Lung (tissue), 12 donors: Measurements from ENCODE around the gene ADAMTS17. TPM values are rescaled to one million over a fixed set of nuclear protein-coding genes. Genes with fewer than 3 reads are reported as not detected.
A peak's percentile ranks its signal among the peaks of the same experiment; 100 is the strongest.

ENCODE experiments used
- ATAC-seq: fragments of 200-7000 bp; cut with Tn5 transposase; one replicate; pipeline ENCODE4 v1.9.1; 2020; ENCODE audit warnings: moderate number of reproducible peaks; ENCODE audit not compliant: insufficient read depth, low FRiP score
- DNase-seq, 3 donors: peaks; one replicate each; pipeline ENCODE4 v3.0.0-alpha.2; 2013 to 2017
- H3K27ac ChIP-seq, 2 donors: one replicate each; pipeline ENCODE4 v1.5.1; 2013; ENCODE audit warnings: mild to moderate bottlenecking in 2 of 2, moderate library complexity in 2 of 2, control low read depth in 1 of 2, inconsistent platforms in 1 of 2, low read depth in 1 of 2, low read length in 1 of 2
- H3K27me3 ChIP-seq, 3 donors: one replicate each; pipeline ENCODE4 v1.5.1; 2013; ENCODE audit warnings: low read length in 2 of 3; ENCODE audit not compliant: control insufficient read depth in 3 of 3, insufficient read depth in 3 of 3
- H3K36me3 ChIP-seq, 4 donors: one replicate each; pipeline ENCODE4 v1.5.1; 2013; ENCODE audit warnings: low read length in 4 of 4, mild to moderate bottlenecking in 1 of 4, moderate library complexity in 1 of 4; ENCODE audit not compliant: control insufficient read depth in 4 of 4, insufficient read depth in 4 of 4
- H3K4me1 ChIP-seq, 5 donors: one replicate each; pipeline ENCODE4 v1.5.1; 2013; ENCODE audit warnings: low read length in 5 of 5, mild to moderate bottlenecking in 2 of 5, moderate library complexity in 1 of 5; ENCODE audit not compliant: control insufficient read depth in 5 of 5, insufficient read depth in 5 of 5
- H3K4me3 ChIP-seq: one replicate; pipeline ENCODE4 v1.5.1; 2013; ENCODE audit warnings: mild to moderate bottlenecking, control low read depth, moderate library complexity
- H3K9ac ChIP-seq, 2 donors: one replicate each; pipeline ENCODE4 v1.5.1; 2013; ENCODE audit warnings: low read length in 2 of 2, control low read depth in 1 of 2; ENCODE audit not compliant: insufficient read depth in 1 of 2
- H3K9me3 ChIP-seq, 4 donors: one replicate each; pipeline ENCODE4 v1.5.1; 2013; ENCODE audit warnings: low read length in 3 of 4, mild to moderate bottlenecking in 1 of 4, moderate library complexity in 1 of 4; ENCODE audit not compliant: control insufficient read depth in 4 of 4, insufficient read depth in 3 of 4
- CTCF ChIP-seq: IDR thresholded peaks from 2 replicates; pipeline ENCODE4 v1.5.1; 2012; ENCODE audit warnings: mild to moderate bottlenecking; ENCODE audit errors: control extremely low read depth, extremely low read depth
- WGBS, 2 donors: extraction: QIAGEN DNeasy Blood & Tissue Kit; methylation state at CpG; one replicate each; pipeline ENCODE4 v1.1.7; 2013; 5-methylcytosine and 5-hydroxymethylcytosine counted together
- polyA plus RNA-seq, 2 donors: library from polyadenylated mRNA; stranded (reverse); fragments of 200-250 nt; gene quantifications; one replicate each; pipeline ENCODE4 v1.2.1, GENCODE V29; 2013
- total RNA-seq, 2 donors: library from RNA; depleted of rRNA in 1 of 2; stranded (reverse); fragments of >200 nt in 1 of 2; gene quantifications; one replicate each; pipeline ENCODE4 v1.2.1, GENCODE V29; 2014 to 2021
- donor health status: control.
- donor health status: control.
- donor health status: Bipolar disorder and iron deficiency.
- donor health status: healthy.
- donor health status: DM: yes; HTN: yes; CAD: no.

The ADAMTS17 gene
- total and polyA plus RNA-seq, 4 donors = 0.47 to 6.6 (median 2.2) TPM

- Histone ChIP-seq H3K4me1 (peaks cover 0 to 27% (median 17%) of the 10 kb centered on the region in 5 donors), H3K27me3 (no peaks in the 10 kb centered on the region), H3K9ac (no peak overlapping the region), H3K4me3 (no peak overlapping the region), H3K9me3 (no peaks in the 10 kb centered on the region), H3K27ac (no peak overlapping the region), H3K36me3 (no peaks in the 10 kb centered on the region)
- no peak for ATAC-seq
- TF ChIP-seq CTCF = no peak
- WGBS, 2 donors = 85 to 87% methylated on average over 11 of the region's 11 CpGs
- DNase-seq = peak; percentile 67 to 93 (median 90)
Measured at GRCh38 chr15:99954361-99955180, 387.2 kb downstream of the ADAMTS17 start.

GRCh38 chr15:99953886-99954285 is 387.9 kb downstream of the ADAMTS17 start:
- no peak for ATAC-seq
- no peak for DNase-seq
- Histone ChIP-seq H3K9ac (no peak overlapping the region), H3K27ac (no peak overlapping the region), H3K9me3 (no peaks in the 10 kb centered on the region), H3K27me3 (no peaks in the 10 kb centered on the region), H3K4me3 (no peak overlapping the region), H3K4me1 (peaks cover 0 to 21% (median 15%) of the 10 kb centered on the region in 5 donors), H3K36me3 (no peaks in the 10 kb centered on the region)
- 89% methylated on average over 7 of the region's 7 CpGs for WGBS, 2 donors
- no peak for TF ChIP-seq CTCF

- no peaks in the 10 kb centered on the region for H3K9me3 ChIP-seq
- no peaks in the 10 kb centered on the region for H3K27me3 ChIP-seq
- H3K4me3 ChIP-seq = no peak overlapping the region
- H3K36me3 ChIP-seq = no peaks in the 10 kb centered on the region
- H3K4me1 ChIP-seq = peaks cover 0 to 13% (median 4%) of the 10 kb centered on the region in 5 donors
- WGBS, 2 donors = 93% methylated on average over 5 of the region's 5 CpGs
- no peak for TF ChIP-seq CTCF
- ATAC-seq = no peak
- no peak overlapping the region for H3K27ac ChIP-seq
- DNase-seq = no peak
- H3K9ac ChIP-seq = no peak overlapping the region
Measured at GRCh38 chr15:99951511-99951910, 390.3 kb downstream of the ADAMTS17 start.
